Hematopoietic multipotent progenitor cell treated with erythropoietin and hydrocortisone succinate and interleukin-3 and kit ligand, for 6 days (in vitro differentiated cells): ENCODE measurements around the gene IPCEF1.
A peak's percentile ranks its signal among the peaks of the same experiment; 100 is the strongest.

ENCODE experiments used
- DNase-seq: peaks from one replicate; pipeline ENCODE4 v3.0.0-alpha.2; 2015

The IPCEF1 gene

GRCh38 chr6:154289818-154290508 is 66.6 kb downstream of the IPCEF1 start:
- DNase-seq, result no peak

GRCh38 chr6:154285826-154286225 is 70.8 kb downstream of the IPCEF1 start:
- DNase-seq, result no peak

GRCh38 chr6:154284313-154284853 is 72.2 kb downstream of the IPCEF1 start:
- DNase-seq, result no peak

- DNase-seq, result no peak
Observed at GRCh38 chr6:154280521-154280920, 76.1 kb downstream of the IPCEF1 start.

GRCh38 chr6:154277629-154278017 is 79.0 kb downstream of the IPCEF1 start:
- no peak for DNase-seq

GRCh38 chr6:154276810-154277628 is 79.6 kb downstream of the IPCEF1 start:
- peak; percentile 82 for DNase-seq

- DNase-seq, result no peak
Observed at GRCh38 chr6:154274168-154274567, 82.4 kb downstream of the IPCEF1 start.

- DNase-seq, result no peak
Observed at GRCh38 chr6:154268486-154268885, 88.1 kb downstream of the IPCEF1 start.

GRCh38 chr6:154267508-154268106 is 89.0 kb downstream of the IPCEF1 start:
- DNase-seq, result no peak

GRCh38 chr6:154266560-154267099 is 90.0 kb downstream of the IPCEF1 start:
- DNase-seq, result no peak

GRCh38 chr6:154261688-154262397 is 94.8 kb downstream of the IPCEF1 start:
- DNase-seq, result peak; percentile 38

GRCh38 chr6:154258064-154258757 is 98.4 kb downstream of the IPCEF1 start:
- peak; percentile 65 for DNase-seq

- DNase-seq, result peak; percentile 50
Observed at GRCh38 chr6:154257067-154257466, 99.5 kb downstream of the IPCEF1 start.

- DNase-seq, result peak; percentile 24
Observed at GRCh38 chr6:154252678-154253077, 103.9 kb downstream of the IPCEF1 start.

GRCh38 chr6:154251116-154251515 is 105.5 kb downstream of the IPCEF1 start:
- DNase-seq, result no peak

GRCh38 chr6:154249499-154250298 is 106.9 kb downstream of the IPCEF1 start:
- DNase-seq, result peak; percentile 11

- peak; percentile 41 for DNase-seq
Observed at GRCh38 chr6:154247119-154247861, 109.3 kb downstream of the IPCEF1 start.

GRCh38 chr6:154246723-154247118 is 109.9 kb downstream of the IPCEF1 start:
- DNase-seq, result no peak

- no peak for DNase-seq
Observed at GRCh38 chr6:154245506-154245905, 111.1 kb downstream of the IPCEF1 start.
